ENCODE measurements around the gene PSMD5.

Gene PSMD5

DNA sequence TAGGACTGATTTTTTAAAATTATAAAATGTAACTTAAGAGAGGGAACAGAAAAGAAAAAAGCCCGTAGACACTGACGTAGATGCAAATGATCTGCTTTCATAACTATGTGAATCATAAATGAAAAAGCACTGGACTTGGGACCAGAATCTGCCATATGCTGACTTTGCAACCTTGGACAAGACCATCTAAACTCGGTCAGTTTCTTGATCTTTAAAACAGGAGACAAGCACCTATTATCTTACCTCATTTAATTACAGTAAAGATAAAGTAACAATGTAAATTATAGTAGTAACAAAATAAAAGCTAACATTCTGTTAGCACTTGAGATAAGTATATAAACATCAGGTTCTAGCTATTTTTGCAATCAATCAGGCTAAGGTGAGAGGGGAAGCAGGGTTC, 69.5 kb downstream of the PSMD5 start:
- TF ChIP-seq, protein P1, sequence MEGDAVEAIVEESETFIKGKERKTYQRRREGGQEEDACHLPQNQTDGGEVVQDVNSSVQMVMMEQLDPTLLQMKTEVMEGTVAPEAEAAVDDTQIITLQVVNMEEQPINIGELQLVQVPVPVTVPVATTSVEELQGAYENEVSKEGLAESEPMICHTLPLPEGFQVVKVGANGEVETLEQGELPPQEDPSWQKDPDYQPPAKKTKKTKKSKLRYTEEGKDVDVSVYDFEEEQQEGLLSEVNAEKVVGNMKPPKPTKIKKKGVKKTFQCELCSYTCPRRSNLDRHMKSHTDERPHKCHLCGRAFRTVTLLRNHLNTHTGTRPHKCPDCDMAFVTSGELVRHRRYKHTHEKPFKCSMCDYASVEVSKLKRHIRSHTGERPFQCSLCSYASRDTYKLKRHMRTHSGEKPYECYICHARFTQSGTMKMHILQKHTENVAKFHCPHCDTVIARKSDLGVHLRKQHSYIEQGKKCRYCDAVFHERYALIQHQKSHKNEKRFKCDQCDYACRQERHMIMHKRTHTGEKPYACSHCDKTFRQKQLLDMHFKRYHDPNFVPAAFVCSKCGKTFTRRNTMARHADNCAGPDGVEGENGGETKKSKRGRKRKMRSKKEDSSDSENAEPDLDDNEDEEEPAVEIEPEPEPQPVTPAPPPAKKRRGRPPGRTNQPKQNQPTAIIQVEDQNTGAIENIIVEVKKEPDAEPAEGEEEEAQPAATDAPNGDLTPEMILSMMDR (conservative IDR thresholded peaks at IDR 0.05; ENCODE audit: low read depth), result no peak
- CTCF ChIA-PET, result interaction anchor here (0.9 kb wide), 1 partner anchor 11 kb away, joined by 3 read pairs; no protein-coding TSS in a partner anchor
- no peak overlapping the region for H3K27ac ChIP-seq
- POLR2A ChIA-PET (ENCODE audit: low non-redundant PET), result no interaction called here
- DNase-seq (ENCODE audit: low spot score), result no peak

DNA sequence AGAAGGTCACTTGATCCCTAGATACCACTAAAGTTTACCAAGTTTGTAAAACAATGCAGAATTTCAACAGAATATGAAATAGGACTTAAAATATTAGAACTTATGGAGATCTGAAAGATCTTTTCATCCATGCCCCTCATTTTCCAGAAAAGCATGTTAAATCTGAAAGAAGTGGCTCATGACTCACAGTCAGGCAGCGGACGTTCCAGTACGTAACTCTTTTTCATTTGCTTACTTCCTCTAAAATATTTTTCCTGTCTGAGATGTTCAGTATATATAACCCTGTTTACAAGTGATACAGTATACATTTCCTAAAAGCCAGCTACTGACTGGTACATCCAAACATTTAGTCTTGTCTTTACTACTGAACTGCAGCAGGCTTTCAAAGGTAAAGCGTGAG, 71.8 kb downstream of the PSMD5 start:
- no peak overlapping the region for H3K27ac ChIP-seq
- ChIA-PET CTCF (interaction anchor here (0.5 kb wide), 1 partner anchor 20 kb away, joined by 3 read pairs; no protein-coding TSS in a partner anchor), POLR2A (ENCODE audit: low non-redundant PET) (no interaction called here)
- no peak for DNase-seq (ENCODE audit: low spot score)
- TF ChIP-seq, protein P1 (conservative IDR thresholded peaks at IDR 0.05; ENCODE audit: low read depth), result no peak

DNA sequence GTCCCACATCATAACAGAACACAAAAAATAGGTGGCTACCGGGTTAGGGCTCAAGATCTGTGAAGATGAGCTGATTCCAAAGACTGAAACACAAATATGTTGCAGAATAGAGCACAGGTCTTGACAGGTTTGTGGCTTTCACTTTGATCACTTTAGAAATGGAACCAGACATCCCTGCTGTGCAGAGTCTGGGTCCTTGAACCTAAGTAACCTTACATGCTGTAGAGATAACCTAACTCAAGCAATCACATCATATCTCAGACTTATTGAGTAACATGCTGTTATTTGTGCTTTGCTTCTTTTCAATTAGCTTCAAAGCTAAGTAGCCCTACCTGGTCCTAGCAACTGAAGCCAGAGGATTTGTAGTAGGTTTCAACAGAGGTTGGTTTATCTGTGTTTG, 73.8 kb downstream of the PSMD5 start:
- CTCF ChIA-PET, result interaction anchor here (2.1 kb wide), 1 partner anchor 13 kb away, joined by 5 read pairs; no protein-coding TSS in a partner anchor
- no peak overlapping the region for H3K27ac ChIP-seq
- TF ChIP-seq, protein P1 (conservative IDR thresholded peaks at IDR 0.05; ENCODE audit: low read depth), result no peak
- no peak for DNase-seq (ENCODE audit: low spot score)
- POLR2A ChIA-PET (ENCODE audit: low non-redundant PET), result no interaction called here

DNA sequence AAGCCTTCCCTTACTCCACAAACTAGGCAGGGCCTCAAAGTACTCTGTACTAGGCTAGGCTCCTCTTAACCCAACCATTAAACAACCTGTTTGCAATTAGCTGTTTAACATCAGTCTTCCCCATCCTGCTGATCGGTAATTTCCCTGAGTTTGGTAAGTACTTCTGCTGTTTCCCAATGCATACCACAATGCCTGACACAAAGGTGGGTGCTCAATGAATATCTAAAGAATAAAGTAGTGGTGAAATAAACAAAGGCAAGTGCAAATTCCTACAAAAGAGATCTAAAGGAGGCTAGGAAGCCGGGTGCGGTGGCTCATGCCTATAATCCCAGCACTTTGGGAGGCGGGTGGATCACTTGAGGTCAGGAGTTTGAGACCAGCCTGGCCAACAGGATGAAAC, 74.5 kb downstream of the PSMD5 start:
- TF ChIP-seq, protein P1 (conservative IDR thresholded peaks at IDR 0.05; ENCODE audit: low read depth), result no peak
- no peak for DNase-seq (ENCODE audit: low spot score)
- CTCF ChIA-PET, result interaction anchor here (0.6 to 2.1 kb wide), 2 partner anchors 12 to 414 kb away, joined by 3 to 5 read pairs; no protein-coding TSS in a partner anchor
- H3K27ac ChIP-seq, result no peak overlapping the region
- POLR2A ChIA-PET (ENCODE audit: low non-redundant PET), result interaction anchor here (1.2 kb wide), 1 partner anchor 25 kb away, joined by 3 read pairs; the partner anchor contains the start of gene FBXW2

DNA sequence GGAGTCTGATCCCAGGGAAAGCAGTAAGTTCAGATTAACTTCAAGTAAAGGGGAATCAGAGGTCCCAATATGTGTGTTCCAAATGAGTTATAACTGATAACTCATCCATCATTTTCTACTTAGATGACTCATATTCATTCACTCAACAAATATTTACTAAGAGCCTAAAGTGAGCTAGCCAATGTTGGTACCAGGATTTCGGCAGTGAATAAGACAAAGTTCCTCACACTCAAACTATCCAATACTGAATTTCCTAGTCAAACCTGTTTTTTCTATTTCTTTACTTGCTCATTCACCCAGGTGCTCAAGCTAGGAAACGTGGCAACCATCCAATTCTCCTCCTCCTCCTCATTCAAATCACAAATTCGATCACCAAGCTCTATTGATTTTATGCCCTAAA, 75.3 kb downstream of the PSMD5 start:
- CTCF ChIA-PET, result interaction anchor here (0.6 to 2.1 kb wide), 2 partner anchors 12 to 415 kb away, joined by 3 to 5 read pairs; no protein-coding TSS in a partner anchor
- POLR2A ChIA-PET (ENCODE audit: low non-redundant PET), result interaction anchor here (1.2 kb wide), 1 partner anchor 26 kb away, joined by 3 read pairs; the partner anchor contains the start of gene FBXW2
- no peak overlapping the region for H3K27ac ChIP-seq
- TF ChIP-seq, protein P1 (conservative IDR thresholded peaks at IDR 0.05; ENCODE audit: low read depth), result no peak
- peak; percentile 63 for DNase-seq (ENCODE audit: low spot score)
